Body of pancreas (tissue), 4 donors: ENCODE data around the gene TSKS. TPM values are rescaled to one million over a fixed set of nuclear protein-coding genes. Genes with fewer than 3 reads are reported as not detected.

Experiments
- ATAC-seq: fragments of 150-250 bp; one replicate; pipeline ENCODE4 v1.9.1; 2016
- DNase-seq, 4 donors: peaks; one replicate each; pipeline ENCODE4 v3.0.0-alpha.2; 2019
- H3K27ac ChIP-seq, 4 donors: fragments of 200-600 bp; sonication (generic); 1 replicate in 3 of 4; 2 replicates in 1 of 4; pipeline versions ENCODE4 v1.5.1 to v1.6.1; 2016 to 2019; ENCODE audit warnings: mild to moderate bottlenecking in 1 of 4, mixed read lengths in 1 of 4, moderate library complexity in 1 of 4
- H3K27me3 ChIP-seq, 2 donors: fragments of 200-600 bp; sonication (generic); one replicate each; pipeline ENCODE4 v1.6.0; 2016; ENCODE audit warnings: mild to moderate bottlenecking in 1 of 2
- H3K36me3 ChIP-seq, 2 donors: fragments of 200-600 bp; sonication (generic); replicated peaks in 1 of 2; 2 replicates each; pipeline ENCODE4 v1.5.1; 2016; ENCODE audit warnings: low read depth in 2 of 2; ENCODE audit not compliant: insufficient read depth in 1 of 2
- H3K4me1 ChIP-seq: fragments of 200-600 bp; sonication (generic); one replicate; pipeline ENCODE4 v1.6.0; 2016
- H3K4me3 ChIP-seq, 2 donors: fragments of 200-600 bp; sonication (generic); 1 replicate in 1 of 2; 2 replicates in 1 of 2; pipeline ENCODE4 v1.5.1; 2016 to 2019
- H3K9me3 ChIP-seq, 3 donors: fragments of 200-600 bp; sonication (generic); 1 replicate in 2 of 3; 2 replicates in 1 of 3; pipeline ENCODE4 v1.5.1; 2016
- POLR2A ChIP-seq, 3 donors: fragments of 450-650 bp; IDR thresholded peaks; one replicate each; pipeline ENCODE4 v1.6.1; 2016; ENCODE audit warnings: antibody characterized with exemption in 3 of 3, mild to moderate bottlenecking in 2 of 3
- WGBS, 2 donors: methylation state at CpG; one replicate each; pipeline ENCODE4 v1.1.5; 2017; 5-methylcytosine and 5-hydroxymethylcytosine counted together
- intact Hi-C: fragments of 100-400 bp; cut with DNase I; formaldehyde crosslinking; loops from one replicate; pipeline ENCODE4 v1.15.1; 2023
- total RNA-seq, 2 donors: library from RNA; depleted of rRNA; stranded (reverse); fragments of >200 nt; gene quantifications; one replicate each; pipeline ENCODE4 v1.1.0, GENCODE V29; 2016
- TF ChIP-seq, protein P1 (sequence below), 7 experiments: fragments of 450-650 bp in 4 of 7; fragments of 200-600 bp in 3 of 7; sonication (generic) in 3 of 7; IDR thresholded peaks; one replicate each; pipeline ENCODE4 v1.5.1; 2016 to 2019; ENCODE audit warnings: antibody characterized with exemption in 7 of 7

Gene TSKS
- total RNA-seq, 2 donors from 2014 or later: 0.52 TPM; not detected in 1

DNA sequence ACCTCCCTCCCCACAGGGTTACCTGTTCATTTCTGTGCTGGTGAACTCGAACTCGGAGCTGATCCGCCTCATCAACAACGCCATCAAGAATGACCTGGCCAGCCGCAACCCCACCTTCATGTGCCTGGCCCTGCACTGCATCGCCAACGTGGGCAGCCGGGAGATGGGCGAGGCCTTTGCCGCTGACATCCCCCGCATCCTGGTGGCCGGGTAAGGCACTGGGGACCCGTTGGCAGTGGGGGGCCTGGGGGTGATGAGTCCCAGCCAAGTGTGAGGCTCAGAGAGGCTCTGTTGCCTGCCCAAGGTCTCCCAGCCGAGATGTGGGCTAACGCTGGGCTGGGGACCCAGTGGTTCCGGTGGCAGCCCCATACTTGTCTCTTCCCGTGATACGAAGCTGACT is 19.4 kb upstream of the TSKS start:
- Histone ChIP-seq H3K36me3 (peaks cover 0 to 6% of the 10 kb centered on the region in 2 donors), H3K9me3 (no peaks in the 10 kb centered on the region), H3K27ac (no peak overlapping the region), H3K4me3 (no peak overlapping the region), H3K4me1 (no peaks in the 10 kb centered on the region), H3K27me3 (no peaks in the 10 kb centered on the region)
- ATAC-seq: no peak
- TF ChIP-seq POLR2A (IDR thresholded peaks at IDR 0.05): no peak
- TF ChIP-seq, protein P1, sequence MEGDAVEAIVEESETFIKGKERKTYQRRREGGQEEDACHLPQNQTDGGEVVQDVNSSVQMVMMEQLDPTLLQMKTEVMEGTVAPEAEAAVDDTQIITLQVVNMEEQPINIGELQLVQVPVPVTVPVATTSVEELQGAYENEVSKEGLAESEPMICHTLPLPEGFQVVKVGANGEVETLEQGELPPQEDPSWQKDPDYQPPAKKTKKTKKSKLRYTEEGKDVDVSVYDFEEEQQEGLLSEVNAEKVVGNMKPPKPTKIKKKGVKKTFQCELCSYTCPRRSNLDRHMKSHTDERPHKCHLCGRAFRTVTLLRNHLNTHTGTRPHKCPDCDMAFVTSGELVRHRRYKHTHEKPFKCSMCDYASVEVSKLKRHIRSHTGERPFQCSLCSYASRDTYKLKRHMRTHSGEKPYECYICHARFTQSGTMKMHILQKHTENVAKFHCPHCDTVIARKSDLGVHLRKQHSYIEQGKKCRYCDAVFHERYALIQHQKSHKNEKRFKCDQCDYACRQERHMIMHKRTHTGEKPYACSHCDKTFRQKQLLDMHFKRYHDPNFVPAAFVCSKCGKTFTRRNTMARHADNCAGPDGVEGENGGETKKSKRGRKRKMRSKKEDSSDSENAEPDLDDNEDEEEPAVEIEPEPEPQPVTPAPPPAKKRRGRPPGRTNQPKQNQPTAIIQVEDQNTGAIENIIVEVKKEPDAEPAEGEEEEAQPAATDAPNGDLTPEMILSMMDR (IDR thresholded peaks at IDR 0.05): no peak
- no peak for DNase-seq
- WGBS, 2 donors: 95 to 96% methylated on average over 14 to 18 of the region's 18 CpGs
- intact Hi-C loops: no loop called here

DNA sequence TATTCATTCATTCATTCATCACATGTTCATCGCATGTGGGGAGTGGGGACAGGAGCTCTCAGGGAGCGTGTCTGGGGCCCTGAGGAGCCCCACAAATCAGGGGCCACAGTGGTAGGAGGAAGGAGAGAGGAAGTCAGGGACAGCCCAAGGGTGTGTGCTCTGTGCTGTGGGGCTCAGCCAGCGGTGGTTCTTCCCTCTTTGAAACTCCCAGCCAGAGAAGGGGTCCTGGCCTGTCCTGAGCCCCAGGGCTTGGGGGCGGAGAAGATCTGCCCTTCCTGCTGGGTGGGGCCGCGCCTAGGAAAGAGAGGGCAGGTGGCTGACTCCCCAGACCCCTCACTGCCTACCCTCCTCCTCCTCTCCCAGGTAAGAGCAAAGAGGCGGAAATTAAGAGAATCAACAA is 18.3 kb upstream of the TSKS start:
- Histone ChIP-seq H3K4me1 (no peaks in the 10 kb centered on the region), H3K27me3 (no peaks in the 10 kb centered on the region), H3K36me3 (peaks cover 0 to 6% of the 10 kb centered on the region in 2 donors), H3K27ac (no peak overlapping the region), H3K9me3 (no peaks in the 10 kb centered on the region), H3K4me3 (no peak overlapping the region)
- no peak for DNase-seq
- intact Hi-C loops: no loop called here
- no peak for TF ChIP-seq POLR2A (IDR thresholded peaks at IDR 0.05)
- TF ChIP-seq, protein P1 (IDR thresholded peaks at IDR 0.05): no peak
- 89 to 95% methylated on average over 7 of the region's 7 CpGs for WGBS, 2 donors
- ATAC-seq: no peak

DNA sequence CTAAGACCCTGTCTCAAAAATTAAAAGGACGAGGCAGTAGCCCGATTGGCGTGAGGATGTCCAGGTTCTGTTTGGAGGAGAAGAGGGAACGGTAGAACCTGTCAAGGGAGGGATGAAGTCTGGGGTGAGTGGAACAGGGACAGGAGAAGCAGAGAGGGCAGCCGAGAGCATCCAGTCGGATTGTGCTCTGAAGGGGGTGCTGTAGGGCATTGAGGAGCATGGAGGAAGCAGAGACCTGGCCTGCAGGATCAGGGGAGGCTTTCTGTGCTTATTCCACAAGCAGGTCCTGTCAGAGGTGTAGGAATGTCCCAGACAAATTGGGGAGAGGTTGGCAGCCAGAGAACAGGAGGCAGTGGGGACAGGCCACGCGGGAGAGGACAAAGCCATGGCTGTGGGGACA is 17.8 kb upstream of the TSKS start:
- H3K36me3 ChIP-seq: peaks cover 0 to 6% of the 10 kb centered on the region in 2 donors

DNA sequence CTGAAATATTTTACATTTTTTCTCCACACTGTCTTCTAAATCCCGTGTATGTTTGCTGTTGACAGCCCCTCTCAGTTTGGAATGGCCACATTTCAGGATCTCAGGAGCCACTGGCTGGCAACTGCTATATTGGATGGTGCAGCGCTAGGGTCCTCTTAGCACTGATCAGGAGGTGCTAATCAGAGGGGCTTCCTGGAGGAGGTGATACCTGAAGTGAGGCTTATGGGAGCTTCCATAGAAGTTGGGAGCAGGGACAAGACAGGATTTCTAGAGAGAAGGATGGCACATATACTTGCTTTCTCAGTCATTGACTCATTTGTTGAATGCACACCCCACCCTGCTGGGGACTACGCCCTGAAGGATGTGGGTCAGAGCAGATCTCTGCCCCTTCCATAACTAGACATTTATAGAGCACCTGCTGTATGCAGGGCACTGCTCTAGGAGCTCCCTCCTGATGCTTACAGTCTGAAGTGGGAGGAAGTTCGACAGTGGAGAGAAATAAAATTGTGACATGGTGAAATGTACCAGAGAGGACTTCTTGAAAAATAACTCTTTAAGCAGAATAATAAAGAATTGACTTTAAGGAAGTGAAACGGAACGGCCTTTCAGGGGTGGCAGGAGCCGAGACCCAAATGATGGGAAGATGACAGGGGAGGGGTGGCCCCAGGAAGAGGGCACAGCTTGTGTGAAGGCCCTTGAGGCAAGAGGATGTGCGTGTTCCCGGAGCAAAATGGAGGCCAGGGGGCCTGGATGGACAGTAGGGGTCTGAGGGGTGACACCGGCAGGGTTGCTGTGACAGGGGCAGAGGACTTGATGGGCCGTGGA is 16.8 kb upstream of the TSKS start:
- no peak for ATAC-seq
- DNase-seq: no peak
- intact Hi-C loops: no loop called here
- Histone ChIP-seq H3K4me1 (no peaks in the 10 kb centered on the region), H3K4me3 (no peak overlapping the region), H3K27ac (no peak overlapping the region), H3K27me3 (no peaks in the 10 kb centered on the region), H3K36me3 (peaks cover 0 to 6% of the 10 kb centered on the region in 2 donors), H3K9me3 (no peaks in the 10 kb centered on the region)
- 76 to 86% methylated on average over 11 of the region's 11 CpGs for WGBS, 2 donors
- TF ChIP-seq POLR2A (IDR thresholded peaks at IDR 0.05): no peak
- TF ChIP-seq, protein P1 (IDR thresholded peaks at IDR 0.05): no peak

More for the DNA sequence above, 17.8 kb upstream of the TSKS start:
- H3K27ac ChIP-seq: no peak overlapping the region
- TF ChIP-seq, protein P1 (IDR thresholded peaks at IDR 0.05): no peak
- no peak for TF ChIP-seq POLR2A (IDR thresholded peaks at IDR 0.05)
- no peak for DNase-seq
- no peaks in the 10 kb centered on the region for H3K27me3 ChIP-seq
- ATAC-seq: no peak
- no peak overlapping the region for H3K4me3 ChIP-seq
- intact Hi-C loops: no loop called here
- 82 to 85% methylated on average over 8 of the region's 8 CpGs for WGBS, 2 donors
- no peaks in the 10 kb centered on the region for H3K4me1 ChIP-seq
- H3K9me3 ChIP-seq: no peaks in the 10 kb centered on the region

DNA sequence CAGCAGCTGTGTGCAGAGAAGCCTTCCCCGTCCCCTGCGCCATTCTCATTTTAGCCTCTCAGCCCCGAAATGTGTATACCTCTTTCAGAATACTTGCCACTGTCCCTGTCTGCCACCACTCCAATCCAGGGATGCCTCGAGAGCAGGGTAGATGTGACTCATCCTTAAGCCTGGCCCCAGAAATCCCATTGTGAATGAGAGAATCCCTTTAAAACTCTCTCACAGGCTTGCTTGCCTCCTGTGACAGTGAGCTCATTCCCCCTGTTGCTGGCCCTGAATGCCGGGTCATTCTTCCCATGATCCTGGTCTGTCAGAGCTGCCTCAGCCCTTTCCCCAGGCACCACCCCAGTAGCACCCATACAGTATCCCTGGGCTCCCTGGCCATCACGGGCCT is 13.3 kb upstream of the TSKS start:
- Histone ChIP-seq H3K27ac (no peak overlapping the region), H3K4me1 (no peaks in the 10 kb centered on the region), H3K36me3 (no peaks in the 10 kb centered on the region), H3K9me3 (no peaks in the 10 kb centered on the region), H3K27me3 (no peaks in the 10 kb centered on the region), H3K4me3 (no peak overlapping the region)
- WGBS, 2 donors: 96 to 99% methylated on average over 6 of the region's 6 CpGs
- DNase-seq (no peak), ATAC-seq (no peak)
- intact Hi-C loops: no loop called here
- TF ChIP-seq, protein P1 (IDR thresholded peaks at IDR 0.05): no peak
- no peak for TF ChIP-seq POLR2A (IDR thresholded peaks at IDR 0.05)
